HL-60 (cell line): ENCODE measurements around the gene CPNE4.

Source experiments
- DNase-seq, 2 experiments: peaks; one replicate each; pipeline ENCODE4 v3.0.0-alpha.2; 2010 to 2020; ENCODE audit warnings: low read depth in 1 of 2, low spot score in 1 of 2
- H3K27ac ChIP-seq: fragments of 250-450 bp; sonication (Bioruptor Pico); replicated peaks from 2 replicates; pipeline ENCODE4 v1.5.1; 2020; ENCODE audit warnings: mild to moderate bottlenecking, moderate library complexity
- H3K27me3 ChIP-seq: fragments of 250-450 bp; sonication (Bioruptor Pico); 2 replicates; pipeline ENCODE4 v1.5.1; 2021; ENCODE audit warnings: mild to moderate bottlenecking, moderate library complexity; ENCODE audit not compliant: insufficient read depth, poor library complexity, severe bottlenecking
- H3K4me3 ChIP-seq: replicated peaks from 2 replicates; pipeline ENCODE4 v1.5.1; 2011; ENCODE audit warnings: mild to moderate bottlenecking, control low read depth, low read length; ENCODE audit not compliant: insufficient read depth
- CTCF ChIP-seq: IDR thresholded peaks from one replicate; pipeline ENCODE4 v1.5.1; 2011; ENCODE audit warnings: low read length, control low read depth, inconsistent platforms; ENCODE audit not compliant: insufficient read depth
- GABPA ChIP-seq: IDR thresholded peaks from 2 replicates; pipeline ENCODE4 v1.6.1; 2012; ENCODE audit warnings: low read depth
- POLR2AphosphoS5 ChIP-seq: IDR thresholded peaks from 2 replicates; pipeline ENCODE4 v1.6.1; 2012; ENCODE audit warnings: low read depth
- SPI1 ChIP-seq: IDR thresholded peaks from 2 replicates; pipeline ENCODE4 v1.6.1; 2012; ENCODE audit warnings: low read depth, mild to moderate bottlenecking, borderline replicate concordance
- TF ChIP-seq, protein P1 (sequence below): IDR thresholded peaks from 2 replicates; pipeline ENCODE4 v1.6.1; 2012; ENCODE audit warnings: low read depth; ENCODE audit not compliant: insufficient replicate concordance

Gene CPNE4

GRCh38 chr3:131749826-131750225 lies 285.0 kb downstream of the CPNE4 start:
- Histone ChIP-seq H3K4me3 (no peak overlapping the region), H3K27ac (no peak overlapping the region), H3K27me3 (peaks cover 3% of the 10 kb centered on the region)
- no peak for TF ChIP-seq POLR2AphosphoS5
- no peak for TF ChIP-seq GABPA
- no peak for DNase-seq

GRCh38 chr3:131747466-131747865 lies 287.3 kb downstream of the CPNE4 start:
- Histone ChIP-seq H3K27me3 (peaks cover 3% of the 10 kb centered on the region), H3K27ac (no peak overlapping the region), H3K4me3 (no peak overlapping the region)
- no peak for DNase-seq
- TF ChIP-seq SPI1 = no peak
- TF ChIP-seq POLR2AphosphoS5 = no peak
- TF ChIP-seq, protein P1, sequence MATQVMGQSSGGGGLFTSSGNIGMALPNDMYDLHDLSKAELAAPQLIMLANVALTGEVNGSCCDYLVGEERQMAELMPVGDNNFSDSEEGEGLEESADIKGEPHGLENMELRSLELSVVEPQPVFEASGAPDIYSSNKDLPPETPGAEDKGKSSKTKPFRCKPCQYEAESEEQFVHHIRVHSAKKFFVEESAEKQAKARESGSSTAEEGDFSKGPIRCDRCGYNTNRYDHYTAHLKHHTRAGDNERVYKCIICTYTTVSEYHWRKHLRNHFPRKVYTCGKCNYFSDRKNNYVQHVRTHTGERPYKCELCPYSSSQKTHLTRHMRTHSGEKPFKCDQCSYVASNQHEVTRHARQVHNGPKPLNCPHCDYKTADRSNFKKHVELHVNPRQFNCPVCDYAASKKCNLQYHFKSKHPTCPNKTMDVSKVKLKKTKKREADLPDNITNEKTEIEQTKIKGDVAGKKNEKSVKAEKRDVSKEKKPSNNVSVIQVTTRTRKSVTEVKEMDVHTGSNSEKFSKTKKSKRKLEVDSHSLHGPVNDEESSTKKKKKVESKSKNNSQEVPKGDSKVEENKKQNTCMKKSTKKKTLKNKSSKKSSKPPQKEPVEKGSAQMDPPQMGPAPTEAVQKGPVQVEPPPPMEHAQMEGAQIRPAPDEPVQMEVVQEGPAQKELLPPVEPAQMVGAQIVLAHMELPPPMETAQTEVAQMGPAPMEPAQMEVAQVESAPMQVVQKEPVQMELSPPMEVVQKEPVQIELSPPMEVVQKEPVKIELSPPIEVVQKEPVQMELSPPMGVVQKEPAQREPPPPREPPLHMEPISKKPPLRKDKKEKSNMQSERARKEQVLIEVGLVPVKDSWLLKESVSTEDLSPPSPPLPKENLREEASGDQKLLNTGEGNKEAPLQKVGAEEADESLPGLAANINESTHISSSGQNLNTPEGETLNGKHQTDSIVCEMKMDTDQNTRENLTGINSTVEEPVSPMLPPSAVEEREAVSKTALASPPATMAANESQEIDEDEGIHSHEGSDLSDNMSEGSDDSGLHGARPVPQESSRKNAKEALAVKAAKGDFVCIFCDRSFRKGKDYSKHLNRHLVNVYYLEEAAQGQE = no peak
- TF ChIP-seq GABPA = no peak
- TF ChIP-seq CTCF = no peak

DNA sequence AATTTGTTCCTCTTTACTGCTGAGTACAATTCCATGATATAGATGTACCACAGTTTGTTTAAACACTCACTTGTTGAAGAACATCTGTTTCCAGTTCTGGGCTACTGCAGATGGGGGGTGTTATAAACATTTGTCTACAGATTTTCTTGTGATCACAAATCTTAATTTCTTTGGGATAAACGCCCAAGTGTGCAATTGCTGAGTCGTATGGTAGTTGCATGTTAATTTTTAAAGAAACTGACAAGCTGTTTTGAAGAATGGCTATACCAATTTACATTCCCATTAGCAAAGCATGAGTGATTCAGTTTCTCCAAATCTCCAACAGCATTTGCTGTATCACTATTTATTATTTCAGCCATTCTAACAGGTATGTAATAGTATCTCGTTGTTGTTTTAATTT lies 290.0 kb downstream of the CPNE4 start:
- no peak for TF ChIP-seq POLR2AphosphoS5
- TF ChIP-seq, protein P1 = no peak
- no peak for TF ChIP-seq CTCF
- no peak for TF ChIP-seq SPI1
- no peak for TF ChIP-seq GABPA
- no peak for DNase-seq
- H3K27ac ChIP-seq = no peak overlapping the region
- peaks cover 3% of the 10 kb centered on the region for H3K27me3 ChIP-seq
- no peak overlapping the region for H3K4me3 ChIP-seq

GRCh38 chr3:131743126-131743525 lies 291.7 kb downstream of the CPNE4 start:
- no peak for DNase-seq

More at GRCh38 chr3:131743126-131743525, 291.7 kb downstream of the CPNE4 start:
- H3K27ac ChIP-seq = no peak overlapping the region
- TF ChIP-seq GABPA (no peak), CTCF (no peak), POLR2AphosphoS5 (no peak), SPI1 (no peak)
- TF ChIP-seq, protein P1 = no peak
- no peak overlapping the region for H3K4me3 ChIP-seq
- peaks cover 3% of the 10 kb centered on the region for H3K27me3 ChIP-seq
